ENCODE measurements around the gene THSD7A. TPM values are rescaled to one million over a fixed set of nuclear protein-coding genes. Genes with fewer than 3 reads are reported as not detected.
A peak's percentile ranks its signal among the peaks of the same experiment; 100 is the strongest.

The THSD7A gene
- total and polyA plus RNA-seq, 8 donors = 3.7 to 20.8 (median 17.8) TPM

GRCh38 chr7:11485636-11486035 is 346.4 kb downstream of the THSD7A start:
- no peak for DNase-seq
- no peaks in the 10 kb centered on the region for H3K9me3 ChIP-seq
- intact Hi-C loops (cut with DNase I) = no loop called here
- H3K27me3 ChIP-seq = no peaks in the 10 kb centered on the region
- no peak overlapping the region for H3K4me3 ChIP-seq
- no peaks in the 10 kb centered on the region for H3K4me1 ChIP-seq
- no peak for ATAC-seq
- no peaks in the 10 kb centered on the region for H3K36me3 ChIP-seq
- H3K27ac ChIP-seq = no peak overlapping the region
- no peak for TF ChIP-seq CTCF (IDR thresholded peaks at IDR 0.05)

- no peak for ATAC-seq
- Histone ChIP-seq H3K4me3 (no peak overlapping the region), H3K27me3 (no peaks in the 10 kb centered on the region), H3K4me1 (no peaks in the 10 kb centered on the region), H3K9me3 (no peaks in the 10 kb centered on the region), H3K27ac (no peak overlapping the region), H3K36me3 (no peaks in the 10 kb centered on the region)
- no peak for DNase-seq
- intact Hi-C loops (cut with DNase I) = no loop called here
- no peak for TF ChIP-seq CTCF (IDR thresholded peaks at IDR 0.05)
These were observed 351.9 kb downstream of the THSD7A start for GRCh38 chr7:11480143-11480542.

- H3K9me3 ChIP-seq = no peaks in the 10 kb centered on the region
- H3K27ac ChIP-seq = no peak overlapping the region
- no peaks in the 10 kb centered on the region for H3K4me1 ChIP-seq
- ATAC-seq = no peak
- no peak for TF ChIP-seq CTCF (IDR thresholded peaks at IDR 0.05)
- intact Hi-C loops (cut with DNase I) = no loop called here
- DNase-seq = no peak
- no peak overlapping the region for H3K4me3 ChIP-seq
- no peaks in the 10 kb centered on the region for H3K27me3 ChIP-seq
- no peaks in the 10 kb centered on the region for H3K36me3 ChIP-seq
These were observed 353.1 kb downstream of the THSD7A start for GRCh38 chr7:11478882-11479281.

- TF ChIP-seq CTCF (IDR thresholded peaks at IDR 0.05) = no peak
- H3K9me3 ChIP-seq = no peaks in the 10 kb centered on the region
- ATAC-seq (no peak), DNase-seq (no peak)
- H3K4me1 ChIP-seq = no peaks in the 10 kb centered on the region
- intact Hi-C loops (cut with DNase I) = no loop called here
- no peaks in the 10 kb centered on the region for H3K27me3 ChIP-seq
- H3K36me3 ChIP-seq = no peaks in the 10 kb centered on the region
- no peak overlapping the region for H3K27ac ChIP-seq
- no peak overlapping the region for H3K4me3 ChIP-seq
These were observed 353.6 kb downstream of the THSD7A start for GRCh38 chr7:11478426-11478825.

- no peak overlapping the region for H3K4me3 ChIP-seq
- no peaks in the 10 kb centered on the region for H3K36me3 ChIP-seq
- peak; percentile 61 for ATAC-seq
- no peak overlapping the region for H3K27ac ChIP-seq
- no peaks in the 10 kb centered on the region for H3K9me3 ChIP-seq
- no peaks in the 10 kb centered on the region for H3K27me3 ChIP-seq
- TF ChIP-seq CTCF (IDR thresholded peaks at IDR 0.05) = no peak
- H3K4me1 ChIP-seq = no peaks in the 10 kb centered on the region
- intact Hi-C loops (cut with DNase I) = no loop called here
- DNase-seq = no peak
These were observed 357.0 kb downstream of the THSD7A start for GRCh38 chr7:11474902-11475585.
